Caco-2 (cell line): ENCODE data around the gene C21orf58. TPM values are rescaled to one million over a fixed set of nuclear protein-coding genes. Genes with fewer than 3 reads are reported as not detected.

Experiments used
- BruUV-seq: library from RNA; stranded (reverse); fragments of 400-500 nt; replicated peaks from 2 replicates; lab custom pipeline; 2021; lab: Mats Ljungman, UMichigan
- CTCF ChIA-PET: fragments of 300-600 bp; sonication (Branson Sonifier 250); formaldehyde crosslinking; loops from one replicate; lab custom pipeline; 2022; ENCODE audit warnings: antibody characterized with exemption; lab: Charles Lee
- POLR2A ChIA-PET: fragments of 300-600 bp; sonication (Branson Sonifier 250); formaldehyde crosslinking; loops from one replicate; lab custom pipeline; 2022; ENCODE audit warnings: antibody characterized with exemption; lab: Charles Lee
- DNase-seq, 2 experiments: peaks; one replicate each; pipeline versions ENCODE4 v3.0.0 to v3.0.0-alpha.2; 2020 to 2022
- H3K27me3 ChIP-seq: replicated peaks from 2 replicates; pipeline ENCODE4 v1.6.0; 2011; ENCODE audit warnings: low read length; ENCODE audit not compliant: control insufficient read depth, insufficient read depth
- H3K36me3 ChIP-seq: 2 replicates; pipeline ENCODE4 v1.5.1; 2011; ENCODE audit warnings: low read length; ENCODE audit not compliant: control insufficient read depth, insufficient read depth
- H3K4me1 ChIP-seq: fragments of 250-450 bp; sonication (Bioruptor Pico); 2 replicates; pipeline ENCODE4 v1.5.1; 2020; ENCODE audit warnings: mild to moderate bottlenecking
- H3K4me3 ChIP-seq: 2 replicates; pipeline ENCODE4 v1.5.1; 2011; ENCODE audit warnings: low read depth, mild to moderate bottlenecking, control low read depth, low read length
- H3K9me3 ChIP-seq: fragments of 250-450 bp; sonication (Bioruptor Pico); 2 replicates; pipeline ENCODE4 v1.5.1; 2020; ENCODE audit warnings: mild to moderate bottlenecking, moderate library complexity
- H3K27ac Mint-ChIP-seq: one replicate; pipeline ENCODE4 v1.8.0; 2022; ENCODE audit warnings: mixed read lengths; ENCODE audit not compliant: unreplicated experiment
- H3K27me3 Mint-ChIP-seq: one replicate; pipeline ENCODE4 v1.8.0; 2022; ENCODE audit warnings: mixed read lengths; ENCODE audit not compliant: insufficient read depth, unreplicated experiment
- H3K36me3 Mint-ChIP-seq: one replicate; pipeline ENCODE4 v1.8.0; 2022; ENCODE audit warnings: mild to moderate bottlenecking, mixed read lengths; ENCODE audit not compliant: insufficient read depth, unreplicated experiment
- H3K4me1 Mint-ChIP-seq: one replicate; pipeline ENCODE4 v1.8.0; 2022; ENCODE audit warnings: low read depth, mixed read lengths; ENCODE audit not compliant: unreplicated experiment
- H3K4me3 Mint-ChIP-seq: one replicate; pipeline ENCODE4 v1.8.0; 2022; ENCODE audit warnings: mild to moderate bottlenecking, moderate library complexity, mixed read lengths; ENCODE audit not compliant: unreplicated experiment
- H3K9me3 Mint-ChIP-seq: one replicate; pipeline ENCODE4 v1.8.0; 2022; ENCODE audit warnings: mixed read lengths; ENCODE audit not compliant: unreplicated experiment
- CTCF ChIP-seq, 2 experiments: fragments of 200-600 bp in 1 of 2; IDR thresholded peaks; 1 replicate in 1 of 2; 2 replicates in 1 of 2; pipeline versions ENCODE4 v1.5.1 to v1.8.0; 2011 to 2022; ENCODE audit warnings: antibody characterized with exemption in 1 of 2, control low read depth in 1 of 2, inconsistent platforms in 1 of 2, low read depth in 1 of 2, low read length in 1 of 2, mild to moderate bottlenecking in 1 of 2, moderate library complexity in 1 of 2; ENCODE audit not compliant: insufficient read depth in 1 of 2, severe bottlenecking in 1 of 2, unreplicated experiment in 1 of 2
- intact Hi-C: fragments of 100-400 bp; cut with micrococcal nuclease; formaldehyde crosslinking; loops from one replicate; pipeline ENCODE4 v1.10.0; 2022; ENCODE audit not compliant: unreplicated experiment
- total RNA-seq: library from RNA; stranded (reverse); gene quantifications from 2 replicates; pipeline ENCODE4 v1.2.3, GENCODE V29; 2022

C21orf58 gene
- total RNA-seq, 1 experiment from 2014 or later: 17.7 TPM

DNA sequence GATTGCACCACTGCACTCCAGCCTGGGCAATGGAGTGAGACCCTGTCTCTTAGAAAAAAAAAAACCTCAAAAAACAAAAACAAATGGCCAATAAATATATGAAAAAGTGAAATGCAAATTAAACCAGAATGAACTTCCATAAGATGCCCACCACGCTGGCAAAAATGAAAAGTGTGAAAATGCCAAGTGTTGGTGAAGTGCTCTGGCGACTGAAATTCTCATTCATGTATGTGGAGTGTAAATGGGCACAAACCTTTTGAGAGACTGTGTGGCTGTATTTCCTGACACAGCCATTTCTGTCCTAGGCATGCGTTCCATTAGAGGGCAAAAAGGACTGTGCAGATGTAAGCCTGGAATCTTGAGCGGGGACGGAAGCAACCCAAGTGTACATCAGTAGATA lies 19.2 kb downstream of the C21orf58 start:
- Mint-ChIP-seq H3K9me3 (no peaks in the 10 kb centered on the region), H3K27me3 (no peaks in the 10 kb centered on the region), H3K36me3 (peaks cover 5% of the 10 kb centered on the region), H3K27ac (no peak overlapping the region), H3K4me3 (no peak overlapping the region), H3K4me1 (no peaks in the 10 kb centered on the region)
- Histone ChIP-seq H3K27me3 (no peaks in the 10 kb centered on the region), H3K4me1 (no peaks in the 10 kb centered on the region), H3K36me3 (no peaks in the 10 kb centered on the region), H3K4me3 (no peak overlapping the region), H3K9me3 (no peaks in the 10 kb centered on the region)
- ChIA-PET CTCF (no interaction called here), POLR2A (no interaction called here)
- BruUV-seq: no TSS peak
- intact Hi-C loops: no loop called here
- TF ChIP-seq CTCF (IDR thresholded peaks at IDR 0.05; ENCODE audit: insufficient read depth in 1 of 2, low read depth in 1 of 2, low read length in 1 of 2, severe bottlenecking in 1 of 2, unreplicated experiment in 1 of 2): no peak
- DNase-seq: no peak

- Mint-ChIP-seq H3K36me3 (peaks cover 5% of the 10 kb centered on the region), H3K27me3 (no peaks in the 10 kb centered on the region), H3K27ac (no peak overlapping the region), H3K9me3 (no peaks in the 10 kb centered on the region), H3K4me3 (no peak overlapping the region), H3K4me1 (no peaks in the 10 kb centered on the region)
- intact Hi-C loops: no loop called here
- H3K4me3 ChIP-seq: no peak overlapping the region
- no peak for TF ChIP-seq CTCF (IDR thresholded peaks at IDR 0.05; ENCODE audit: insufficient read depth in 1 of 2, low read depth in 1 of 2, low read length in 1 of 2, severe bottlenecking in 1 of 2, unreplicated experiment in 1 of 2)
- no peak for DNase-seq
- no peaks in the 10 kb centered on the region for H3K9me3 ChIP-seq
- H3K27me3 ChIP-seq: no peaks in the 10 kb centered on the region
- ChIA-PET CTCF (no interaction called here), POLR2A (no interaction called here)
- no peaks in the 10 kb centered on the region for H3K4me1 ChIP-seq
- no TSS peak for BruUV-seq
- H3K36me3 ChIP-seq: no peaks in the 10 kb centered on the region
Measured at GRCh38 chr21:46301759-46302158, 21.9 kb downstream of the C21orf58 start.

GRCh38 chr21:46299167-46299566 lies 24.5 kb downstream of the C21orf58 start:
- Mint-ChIP-seq H3K27me3 (no peaks in the 10 kb centered on the region), H3K9me3 (no peaks in the 10 kb centered on the region), H3K4me3 (no peak overlapping the region), H3K4me1 (no peaks in the 10 kb centered on the region), H3K27ac (no peak overlapping the region), H3K36me3 (peaks cover 15% of the 10 kb centered on the region)
- no TSS peak for BruUV-seq
- no peaks in the 10 kb centered on the region for H3K27me3 ChIP-seq
- TF ChIP-seq CTCF (IDR thresholded peaks at IDR 0.05; ENCODE audit: insufficient read depth in 1 of 2, low read depth in 1 of 2, low read length in 1 of 2, severe bottlenecking in 1 of 2, unreplicated experiment in 1 of 2): no peak
- H3K36me3 ChIP-seq: no peaks in the 10 kb centered on the region
- no peaks in the 10 kb centered on the region for H3K9me3 ChIP-seq
- H3K4me3 ChIP-seq: no peak overlapping the region
- intact Hi-C loops: no loop called here
- ChIA-PET POLR2A (no interaction called here), CTCF (no interaction called here)
- no peak for DNase-seq
- H3K4me1 ChIP-seq: no peaks in the 10 kb centered on the region
